Astrocyte of the hippocampus (primary cell): ENCODE data around the gene DNAAF9.

ENCODE experiments used
- DNase-seq: peaks from one replicate; pipeline ENCODE4 v3.0.0; 2011; ENCODE audit warnings: low read depth, low spot score

Gene DNAAF9

GRCh38 chr20:3377644-3378043 lies 29.8 kb downstream of the DNAAF9 start:
- no peak for DNase-seq

GRCh38 chr20:3374296-3374695 lies 33.2 kb downstream of the DNAAF9 start:
- no peak for DNase-seq

DNA sequence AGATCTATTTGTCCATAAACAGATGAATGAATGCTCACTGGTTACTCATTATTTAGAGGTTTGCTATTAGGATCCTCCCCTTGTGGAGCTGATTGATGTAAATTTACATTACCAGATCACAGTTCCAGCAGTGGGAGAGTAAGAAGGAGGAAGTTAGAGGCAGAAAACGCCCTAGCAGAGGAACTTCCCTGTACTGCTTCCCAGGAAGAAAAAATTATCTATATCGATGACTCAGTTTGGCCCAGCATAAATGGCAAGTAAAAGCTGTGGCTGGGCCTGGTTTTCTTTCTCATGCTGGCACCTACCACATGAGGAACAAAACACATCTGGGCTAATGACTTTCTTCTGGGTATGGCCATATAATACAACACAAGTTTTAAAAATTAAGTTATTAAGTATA lies 35.7 kb downstream of the DNAAF9 start:
- DNase-seq: no peak

- no peak for DNase-seq
These were observed 40.4 kb downstream of the DNAAF9 start for GRCh38 chr20:3367089-3367488.

DNA sequence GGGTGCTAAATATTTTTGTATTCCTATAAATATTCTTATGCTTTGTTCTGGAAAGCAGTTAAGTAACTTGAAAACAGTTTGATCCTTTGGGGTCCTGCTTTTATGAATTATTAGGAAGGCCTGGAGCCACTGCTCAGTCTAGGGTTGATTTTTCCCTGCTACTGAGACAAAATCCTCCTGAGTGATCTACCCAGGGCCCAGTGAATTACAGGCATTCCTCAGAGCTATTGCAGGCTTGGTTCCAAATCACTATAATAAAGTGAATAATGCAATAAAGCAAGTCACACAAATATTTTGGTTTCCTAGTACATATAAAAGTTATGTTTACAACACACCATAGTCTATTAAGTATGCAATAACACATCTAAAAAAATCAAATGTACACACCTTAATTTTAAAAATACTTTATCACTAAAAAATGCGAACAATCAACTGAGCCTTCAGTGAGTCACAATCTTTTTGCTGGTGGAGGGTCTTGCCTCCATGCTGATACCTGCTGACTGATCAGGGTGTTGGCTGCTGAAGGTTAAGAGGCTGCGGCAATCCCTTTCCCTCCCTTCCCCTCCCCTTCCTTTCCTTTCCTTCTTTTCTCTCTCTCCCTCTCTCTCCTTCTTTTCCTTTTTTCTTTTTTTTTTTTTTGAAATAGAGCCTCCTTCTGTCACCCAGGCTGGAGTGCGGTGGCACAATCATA lies 43.0 kb downstream of the DNAAF9 start:
- DNase-seq: no peak

GRCh38 chr20:3360752-3361151 lies 46.7 kb downstream of the DNAAF9 start:
- DNase-seq: no peak

DNA sequence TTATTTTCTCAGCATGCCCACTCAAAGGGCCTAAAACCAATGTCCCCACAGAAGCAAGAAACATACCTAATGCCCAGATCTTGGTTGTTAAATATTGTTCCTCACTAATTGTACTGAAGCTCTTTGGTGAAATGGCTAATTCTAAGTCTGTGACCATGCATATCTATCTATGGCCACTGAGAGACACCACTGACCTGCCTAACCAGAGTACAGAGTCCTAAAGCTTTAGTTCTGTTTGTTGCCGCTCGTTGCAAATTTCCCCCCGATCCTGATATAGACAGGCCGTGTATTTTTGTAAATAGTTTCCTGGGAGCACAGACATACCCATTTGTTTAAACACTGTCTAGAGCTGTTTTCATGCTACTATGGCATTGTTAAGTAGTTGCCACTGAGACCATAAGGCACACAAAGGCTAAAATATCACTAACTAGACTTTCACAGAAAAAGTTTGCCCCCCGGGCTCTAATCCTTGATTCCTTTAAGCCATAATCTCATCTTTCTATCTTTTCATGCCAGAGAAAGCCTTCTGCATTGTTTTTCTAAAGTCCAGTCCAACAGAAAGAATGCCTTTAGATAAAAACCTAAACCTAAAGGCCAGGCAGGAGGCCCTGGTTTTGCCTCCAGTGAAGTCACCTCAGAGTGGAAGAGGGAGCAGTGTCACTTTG lies 48.7 kb downstream of the DNAAF9 start:
- DNase-seq: no peak
